GM18951 (cell line): ENCODE data around the gene RACK1.

ENCODE experiments used
- POLR2A ChIP-seq: IDR thresholded peaks from 4 replicates; pipeline ENCODE4 v1.6.1; 2011; ENCODE audit warnings: mild to moderate bottlenecking; ENCODE audit not compliant: insufficient read length, insufficient read depth; ENCODE audit errors: extremely low read depth
- in situ Hi-C: fragments of 300-500 bp; cut with MboI; formaldehyde crosslinking; loops from one replicate; pipeline ENCODE4 v1.12.0; 2022; ENCODE audit warnings: low sequenced_read_pairs, mixed read lengths, inconsistent platforms; ENCODE audit not compliant: unreplicated experiment

Gene RACK1

GRCh38 chr5:181265092-181265671, 21.5 kb upstream of the RACK1 start:
- in situ Hi-C loops, result no loop called here

GRCh38 chr5:181263633-181264032, 19.9 kb upstream of the RACK1 start:
- TF ChIP-seq POLR2A, result no peak
- in situ Hi-C loops, result no loop called here

More at GRCh38 chr5:181265092-181265671, 21.5 kb upstream of the RACK1 start:
- no peak for TF ChIP-seq POLR2A

GRCh38 chr5:181261320-181262049, 17.8 kb upstream of the RACK1 start:
- TF ChIP-seq POLR2A, result peak; percentile 76

GRCh38 chr5:181260720-181261319, 17.1 kb upstream of the RACK1 start, which contains the start of gene TRIM52:
Gene TRIM52, minus strand, starts transcription at chr5:181261143. Its CDS starts 330 bp downstream, at chr5:181260813.
- TF ChIP-seq POLR2A, result peak; percentile 98
- in situ Hi-C loops, result no loop called here

More at GRCh38 chr5:181261320-181262049, 17.8 kb upstream of the RACK1 start:
- in situ Hi-C loops, result no loop called here

- TF ChIP-seq POLR2A, result no peak
- in situ Hi-C loops, result no loop called here
Measured at GRCh38 chr5:181259974-181260719, 16.4 kb upstream of the RACK1 start.

GRCh38 chr5:181259283-181259682, 15.6 kb upstream of the RACK1 start:
- in situ Hi-C loops, result no loop called here

GRCh38 chr5:181258576-181258975, 14.9 kb upstream of the RACK1 start:
- in situ Hi-C loops, result no loop called here
- TF ChIP-seq POLR2A, result no peak

More at GRCh38 chr5:181259283-181259682, 15.6 kb upstream of the RACK1 start:
- no peak for TF ChIP-seq POLR2A

- no peak for TF ChIP-seq POLR2A
- in situ Hi-C loops, result no loop called here
Measured at GRCh38 chr5:181255836-181256578, 12.3 kb upstream of the RACK1 start.

- in situ Hi-C loops, result no loop called here
- no peak for TF ChIP-seq POLR2A
Measured at GRCh38 chr5:181255276-181255675, 11.6 kb upstream of the RACK1 start.

GRCh38 chr5:181248277-181248676, 4.6 kb upstream of the RACK1 start:
- in situ Hi-C loops, result no loop called here
- no peak for TF ChIP-seq POLR2A

GRCh38 chr5:181246276-181247049, 2.8 kb upstream of the RACK1 start:
- TF ChIP-seq POLR2A, result peak; percentile 69
- in situ Hi-C loops, result no loop called here
